ENCODE data around the gene ABCC1.
"Not testable (repeated sequence)": the region's sequence is repeated elsewhere in the genome, so short reads cannot be mapped to it uniquely, and the experiment has no call there.

Gene ABCC1

GRCh38 chr16:15949210-15950160, at the start of gene ABCC1:
TSS of gene ABCC1 (plus strand) at chr16:15949616. CDS start at chr16:15949752, 136 bp downstream.
- H3K4me3 ChIP-seq (ENCODE audit: low read length) = peak within 1 kb of the TSS; percentile 82
- H3K9me3 ChIP-seq (ENCODE audit: insufficient read depth, low read depth, low read length) = no peaks in the 10 kb centered on the region
- no peaks in the 10 kb centered on the region for H3K36me3 ChIP-seq (ENCODE audit: insufficient read depth, low read depth, low read length)
- H3K27ac ChIP-seq (ENCODE audit: low read length) = peak within 1 kb of the TSS; percentile 3
- peaks cover 4% of the 10 kb centered on the region; the same call in 1 of the 2 replicates for H3K4me1 ChIP-seq (ENCODE audit: insufficient read depth, low read length)
- H3K27me3 ChIP-seq (ENCODE audit: insufficient read depth, low read length) = no peaks in the 10 kb centered on the region
- H3K9ac ChIP-seq (ENCODE audit: low read depth, low read length) = peak within 1 kb of the TSS; percentile 84

GRCh38 chr16:15900357-15900756, 49.1 kb upstream of the ABCC1 start:
- no peaks in the 10 kb centered on the region; the same call in 1 of the 2 replicates for H3K4me1 ChIP-seq (ENCODE audit: insufficient read depth, low read length)
- H3K9me3 ChIP-seq (ENCODE audit: insufficient read depth, low read depth, low read length) = no peaks in the 10 kb centered on the region
- no peak overlapping the region for H3K4me3 ChIP-seq (ENCODE audit: low read length)
- no peaks in the 10 kb centered on the region for H3K36me3 ChIP-seq (ENCODE audit: insufficient read depth, low read depth, low read length)
- H3K27me3 ChIP-seq (ENCODE audit: insufficient read depth, low read length) = no peaks in the 10 kb centered on the region
- H3K9ac ChIP-seq (ENCODE audit: low read depth, low read length) = no peak overlapping the region
- H3K27ac ChIP-seq (ENCODE audit: low read length) = no peak overlapping the region

- no peak overlapping the region for H3K27ac ChIP-seq (ENCODE audit: low read length)
- H3K4me1 ChIP-seq (ENCODE audit: insufficient read depth, low read length) = no peaks in the 10 kb centered on the region; the same call in 1 of the 2 replicates
- H3K9me3 ChIP-seq (ENCODE audit: insufficient read depth, low read depth, low read length) = no peaks in the 10 kb centered on the region
- H3K9ac ChIP-seq (ENCODE audit: low read depth, low read length) = no peak overlapping the region
- no peaks in the 10 kb centered on the region for H3K36me3 ChIP-seq (ENCODE audit: insufficient read depth, low read depth, low read length)
- H3K27me3 ChIP-seq (ENCODE audit: insufficient read depth, low read length) = no peaks in the 10 kb centered on the region
- H3K4me3 ChIP-seq (ENCODE audit: low read length) = no peak overlapping the region
These were observed 48.4 kb upstream of the ABCC1 start for GRCh38 chr16:15900901-15901500.

DNA sequence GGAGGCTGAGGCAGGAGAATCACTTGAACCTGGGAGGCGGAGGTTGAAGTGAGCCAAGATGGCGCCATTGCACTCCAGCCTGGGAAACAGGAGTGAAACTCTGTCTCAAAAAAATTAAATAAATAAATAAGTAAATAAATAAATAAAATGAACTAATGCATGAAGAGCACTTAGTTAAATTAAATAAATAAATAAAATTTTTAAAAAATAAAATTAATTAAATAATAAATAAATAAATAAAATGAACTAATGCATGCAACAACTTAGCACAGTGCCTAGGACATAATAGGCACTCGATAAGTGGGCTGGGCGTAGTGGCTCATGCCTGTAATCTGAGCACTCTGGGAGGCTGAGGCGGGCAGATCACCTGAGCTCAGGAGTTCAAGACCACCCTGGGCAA, 45.5 kb upstream of the ABCC1 start:
- H3K36me3 ChIP-seq (ENCODE audit: insufficient read depth, low read depth, low read length) = no peaks in the 10 kb centered on the region
- no peaks in the 10 kb centered on the region for H3K27me3 ChIP-seq (ENCODE audit: insufficient read depth, low read length)
- H3K9me3 ChIP-seq (ENCODE audit: insufficient read depth, low read depth, low read length) = no peaks in the 10 kb centered on the region
- no peak overlapping the region for H3K27ac ChIP-seq (ENCODE audit: low read length)
- H3K4me1 ChIP-seq (ENCODE audit: insufficient read depth, low read length) = no peaks in the 10 kb centered on the region; the same call in 1 of the 2 replicates
- no peak overlapping the region for H3K9ac ChIP-seq (ENCODE audit: low read depth, low read length)
- no peak overlapping the region for H3K4me3 ChIP-seq (ENCODE audit: low read length)

DNA sequence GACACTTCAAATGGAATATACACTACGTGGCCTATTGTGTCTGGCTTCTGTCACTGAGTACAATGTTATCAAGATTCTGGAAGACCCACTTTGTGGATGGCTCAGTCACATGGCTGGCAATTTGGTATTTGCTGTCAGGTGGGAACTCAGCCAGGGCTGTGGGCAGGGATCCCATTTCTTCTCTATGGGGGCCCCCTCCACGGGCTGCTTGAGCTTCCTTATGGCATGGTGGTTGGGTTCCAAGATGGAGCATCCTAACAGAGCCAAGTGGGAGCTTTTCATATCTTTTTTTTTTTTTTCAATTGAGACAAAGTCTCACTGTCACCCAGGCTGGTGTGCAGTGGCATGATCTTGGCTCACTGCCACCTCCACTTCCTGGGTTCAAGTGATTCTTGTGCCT, 43.0 kb upstream of the ABCC1 start:
- no peaks in the 10 kb centered on the region for H3K9me3 ChIP-seq (ENCODE audit: insufficient read depth, low read depth, low read length)
- no peak overlapping the region for H3K27ac ChIP-seq (ENCODE audit: low read length)
- no peak overlapping the region for H3K4me3 ChIP-seq (ENCODE audit: low read length)
- H3K9ac ChIP-seq (ENCODE audit: low read depth, low read length) = no peak overlapping the region
- H3K4me1 ChIP-seq (ENCODE audit: insufficient read depth, low read length) = no peaks in the 10 kb centered on the region
- H3K36me3 ChIP-seq (ENCODE audit: insufficient read depth, low read depth, low read length) = no peaks in the 10 kb centered on the region
- H3K27me3 ChIP-seq (ENCODE audit: insufficient read depth, low read length) = no peaks in the 10 kb centered on the region

GRCh38 chr16:15907863-15908478, 41.4 kb upstream of the ABCC1 start:
- Histone ChIP-seq H3K4me1 (ENCODE audit: insufficient read depth, low read length) (no peaks in the 10 kb centered on the region), H3K9ac (ENCODE audit: low read depth, low read length) (no peak overlapping the region), H3K9me3 (ENCODE audit: insufficient read depth, low read depth, low read length) (no peaks in the 10 kb centered on the region), H3K4me3 (ENCODE audit: low read length) (no peak overlapping the region), H3K36me3 (ENCODE audit: insufficient read depth, low read depth, low read length) (no peaks in the 10 kb centered on the region), H3K27me3 (ENCODE audit: insufficient read depth, low read length) (no peaks in the 10 kb centered on the region), H3K27ac (ENCODE audit: low read length) (no peak overlapping the region)

DNA sequence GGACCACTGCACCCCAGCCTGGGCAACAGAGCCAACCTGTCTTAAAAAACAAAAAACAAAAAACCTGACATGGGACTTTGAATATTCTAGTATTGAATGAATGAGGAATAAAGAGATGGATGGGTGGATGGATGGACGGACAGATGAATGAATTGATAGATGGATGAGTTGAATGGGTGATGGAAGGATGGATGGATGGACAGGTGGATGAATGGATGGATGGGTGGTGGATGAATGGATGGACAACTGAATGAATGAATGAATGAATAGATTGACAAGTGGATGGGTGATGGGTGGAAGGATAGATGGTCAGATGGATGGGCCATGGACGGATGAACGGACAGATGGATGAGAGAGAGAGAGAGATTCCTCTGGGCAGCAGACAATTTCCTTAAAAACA, 38.2 kb upstream of the ABCC1 start:
- no peak overlapping the region for H3K27ac ChIP-seq (ENCODE audit: low read length)
- H3K27me3 ChIP-seq (ENCODE audit: insufficient read depth, low read length) = no peaks in the 10 kb centered on the region
- no peaks in the 10 kb centered on the region for H3K9me3 ChIP-seq (ENCODE audit: insufficient read depth, low read depth, low read length)
- no peaks in the 10 kb centered on the region for H3K36me3 ChIP-seq (ENCODE audit: insufficient read depth, low read depth, low read length)
- H3K9ac ChIP-seq (ENCODE audit: low read depth, low read length) = no peak overlapping the region
- no peak overlapping the region for H3K4me3 ChIP-seq (ENCODE audit: low read length)
- H3K4me1 ChIP-seq (ENCODE audit: insufficient read depth, low read length) = no peaks in the 10 kb centered on the region

DNA sequence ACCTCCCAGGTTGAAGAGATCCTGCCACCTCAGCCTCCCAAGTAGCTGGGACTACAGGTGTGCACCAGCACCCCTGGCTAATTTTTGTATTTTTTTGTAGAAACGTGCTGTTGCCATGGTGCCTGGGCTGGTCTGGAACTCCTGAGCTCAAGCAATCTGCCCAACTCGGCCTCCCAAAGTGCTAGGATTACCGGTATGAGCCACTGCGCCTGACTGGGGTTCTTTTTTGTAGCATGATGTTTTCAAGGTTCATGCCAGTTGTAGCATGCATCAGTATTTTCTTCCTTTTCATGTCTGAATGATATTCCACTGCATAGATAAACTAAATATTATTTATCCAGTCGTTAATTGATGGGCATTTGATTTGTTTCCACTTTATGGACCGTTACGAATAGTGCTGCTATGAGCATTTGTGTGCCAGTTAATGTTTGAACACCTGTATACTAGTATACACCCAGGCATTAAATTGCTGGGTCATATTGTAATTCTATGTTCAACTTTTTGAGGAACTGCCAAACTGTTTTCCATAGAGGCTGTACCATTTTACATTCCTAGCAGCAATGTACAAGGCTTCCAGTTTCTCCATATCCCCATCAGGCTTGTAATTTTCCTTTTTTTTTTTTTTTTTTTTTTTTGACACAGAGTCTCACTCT, 36.2 kb upstream of the ABCC1 start:
- Histone ChIP-seq H3K4me3 (ENCODE audit: low read length) (no peak overlapping the region), H3K36me3 (ENCODE audit: insufficient read depth, low read depth, low read length) (no peaks in the 10 kb centered on the region), H3K27ac (ENCODE audit: low read length) (no peak overlapping the region), H3K4me1 (ENCODE audit: insufficient read depth, low read length) (no peaks in the 10 kb centered on the region), H3K27me3 (ENCODE audit: insufficient read depth, low read length) (no peaks in the 10 kb centered on the region), H3K9ac (ENCODE audit: low read depth, low read length) (no peak overlapping the region), H3K9me3 (ENCODE audit: insufficient read depth, low read depth, low read length) (no peaks in the 10 kb centered on the region)

DNA sequence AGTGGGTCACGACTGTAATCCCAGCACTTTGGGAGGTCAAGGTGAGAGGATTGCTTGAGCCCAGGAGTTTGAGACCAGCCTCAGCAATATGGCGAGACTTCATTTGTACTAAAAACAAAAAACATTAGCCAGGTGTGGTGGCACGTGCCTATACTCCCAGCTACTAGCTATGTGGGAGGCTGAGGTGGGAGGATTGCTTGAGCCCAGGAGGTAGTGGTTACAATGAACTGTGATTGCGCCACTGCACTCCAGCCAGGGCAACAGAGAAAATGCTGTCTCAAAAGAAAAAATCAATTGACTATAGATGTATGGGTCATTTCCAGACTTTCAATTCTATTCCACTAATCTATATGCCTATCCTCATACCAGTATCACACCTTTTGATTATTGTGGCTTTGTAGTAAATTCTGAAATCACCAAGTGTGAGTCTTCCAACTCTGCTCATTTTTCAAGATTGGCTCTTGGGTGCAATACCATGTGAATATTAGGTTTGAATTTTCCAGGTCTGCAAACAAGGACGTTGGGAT, 33.8 kb upstream of the ABCC1 start:
- no peak overlapping the region for H3K4me3 ChIP-seq (ENCODE audit: low read length)
- no peaks in the 10 kb centered on the region for H3K36me3 ChIP-seq (ENCODE audit: insufficient read depth, low read depth, low read length)
- no peaks in the 10 kb centered on the region for H3K4me1 ChIP-seq (ENCODE audit: insufficient read depth, low read length)
- no peak overlapping the region for H3K27ac ChIP-seq (ENCODE audit: low read length)
- no peaks in the 10 kb centered on the region for H3K9me3 ChIP-seq (ENCODE audit: insufficient read depth, low read depth, low read length)
- no peaks in the 10 kb centered on the region for H3K27me3 ChIP-seq (ENCODE audit: insufficient read depth, low read length)
- H3K9ac ChIP-seq (ENCODE audit: low read depth, low read length) = no peak overlapping the region

GRCh38 chr16:15916323-15916722, 33.1 kb upstream of the ABCC1 start:
- H3K27ac ChIP-seq (ENCODE audit: low read length) = no peak overlapping the region
- no peaks in the 10 kb centered on the region for H3K4me1 ChIP-seq (ENCODE audit: insufficient read depth, low read length)
- H3K4me3 ChIP-seq (ENCODE audit: low read length) = no peak overlapping the region
- no peaks in the 10 kb centered on the region for H3K36me3 ChIP-seq (ENCODE audit: insufficient read depth, low read depth, low read length)
- H3K9ac ChIP-seq (ENCODE audit: low read depth, low read length) = no peak overlapping the region
- no peaks in the 10 kb centered on the region for H3K9me3 ChIP-seq (ENCODE audit: insufficient read depth, low read depth, low read length)
- no peaks in the 10 kb centered on the region for H3K27me3 ChIP-seq (ENCODE audit: insufficient read depth, low read length)

- H3K4me1 ChIP-seq (ENCODE audit: insufficient read depth, low read length); H3K9me3 ChIP-seq (ENCODE audit: insufficient read depth, low read depth, low read length): not testable (repeated sequence)
These were observed 31.1 kb upstream of the ABCC1 start for GRCh38 chr16:15918314-15918713.

More at GRCh38 chr16:15918314-15918713, 31.1 kb upstream of the ABCC1 start:
- not testable (repeated sequence) for H3K27me3 ChIP-seq (ENCODE audit: insufficient read depth, low read length); H3K36me3 ChIP-seq (ENCODE audit: insufficient read depth, low read depth, low read length); H3K9ac ChIP-seq (ENCODE audit: low read depth, low read length); H3K4me3 ChIP-seq (ENCODE audit: low read length); H3K27ac ChIP-seq (ENCODE audit: low read length)

Data from iPS-20b (cell line).